ENCODE data around the gene SLC9A9.

DNA sequence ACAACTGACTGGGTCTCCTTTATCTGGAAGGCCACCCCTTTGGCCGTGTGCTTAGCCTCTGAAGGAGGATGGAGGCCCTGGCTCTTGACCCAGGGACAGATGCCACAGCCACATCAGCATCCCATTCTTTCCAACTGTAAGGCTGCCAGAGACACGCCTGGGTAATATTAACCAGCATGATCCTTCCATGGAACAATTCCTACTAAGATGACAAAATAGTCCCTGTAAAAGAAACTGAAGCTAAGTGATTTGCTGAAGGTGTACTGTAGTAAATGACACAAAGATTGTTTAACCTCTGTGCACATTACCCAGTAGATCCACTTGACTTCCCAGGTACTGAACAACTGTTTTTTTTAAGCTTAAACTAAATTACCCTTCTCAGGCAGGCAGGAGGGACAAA is 352.7 kb downstream of the SLC9A9 start:
- TF ChIP-seq EZH2phosphoT487 (IDR thresholded peaks at IDR 0.05; ENCODE audit: low read length): no peak
- TF ChIP-seq, protein P1, sequence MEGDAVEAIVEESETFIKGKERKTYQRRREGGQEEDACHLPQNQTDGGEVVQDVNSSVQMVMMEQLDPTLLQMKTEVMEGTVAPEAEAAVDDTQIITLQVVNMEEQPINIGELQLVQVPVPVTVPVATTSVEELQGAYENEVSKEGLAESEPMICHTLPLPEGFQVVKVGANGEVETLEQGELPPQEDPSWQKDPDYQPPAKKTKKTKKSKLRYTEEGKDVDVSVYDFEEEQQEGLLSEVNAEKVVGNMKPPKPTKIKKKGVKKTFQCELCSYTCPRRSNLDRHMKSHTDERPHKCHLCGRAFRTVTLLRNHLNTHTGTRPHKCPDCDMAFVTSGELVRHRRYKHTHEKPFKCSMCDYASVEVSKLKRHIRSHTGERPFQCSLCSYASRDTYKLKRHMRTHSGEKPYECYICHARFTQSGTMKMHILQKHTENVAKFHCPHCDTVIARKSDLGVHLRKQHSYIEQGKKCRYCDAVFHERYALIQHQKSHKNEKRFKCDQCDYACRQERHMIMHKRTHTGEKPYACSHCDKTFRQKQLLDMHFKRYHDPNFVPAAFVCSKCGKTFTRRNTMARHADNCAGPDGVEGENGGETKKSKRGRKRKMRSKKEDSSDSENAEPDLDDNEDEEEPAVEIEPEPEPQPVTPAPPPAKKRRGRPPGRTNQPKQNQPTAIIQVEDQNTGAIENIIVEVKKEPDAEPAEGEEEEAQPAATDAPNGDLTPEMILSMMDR (IDR thresholded peaks at IDR 0.05; ENCODE audit: low read length): no peak
